GM21576 (cell line): ENCODE results near the gene ZNF681.
"Not testable (repeated sequence)": the region's sequence is repeated elsewhere in the genome, so short reads cannot be mapped to it uniquely, and the experiment has no call there.

ENCODE experiments used
- ATAC-seq: cut with Tn5 transposase; IDR thresholded peaks from one replicate; pipeline ENCODE4 v1.9.1; 2021; ENCODE audit warnings: mild to moderate bottlenecking, moderate library complexity; ENCODE audit not compliant: unreplicated experiment

ZNF681 gene

GRCh38 chr19:23758187-23759074, at the start of gene ZNF681:
Gene ZNF681 (minus strand): TSS chr19:23758891. CDS start chr19:23758749, 142 bp downstream.
- ATAC-seq: peak; percentile 80

- ATAC-seq: no peak
Observed at GRCh38 chr19:23804676-23805075, 46.0 kb upstream of the ZNF681 start.

- ATAC-seq: no peak
Observed at GRCh38 chr19:23802290-23802689, 43.6 kb upstream of the ZNF681 start.

- ATAC-seq: no peak
Observed at GRCh38 chr19:23801803-23802202, 43.1 kb upstream of the ZNF681 start.

- no peak for ATAC-seq
Observed at GRCh38 chr19:23800868-23801267, 42.2 kb upstream of the ZNF681 start.

GRCh38 chr19:23800271-23800670, 41.6 kb upstream of the ZNF681 start:
- no peak for ATAC-seq

- ATAC-seq: peak; percentile 59
Observed at GRCh38 chr19:23799321-23799720, 40.6 kb upstream of the ZNF681 start.

GRCh38 chr19:23795462-23795861, 36.8 kb upstream of the ZNF681 start:
- ATAC-seq: no peak

GRCh38 chr19:23792784-23793183, 34.1 kb upstream of the ZNF681 start:
- ATAC-seq: no peak

GRCh38 chr19:23790641-23791488, 32.2 kb upstream of the ZNF681 start:
- no peak for ATAC-seq

- ATAC-seq: no peak
Observed at GRCh38 chr19:23789246-23789645, 30.6 kb upstream of the ZNF681 start.

- no peak for ATAC-seq
Observed at GRCh38 chr19:23788411-23788810, 29.7 kb upstream of the ZNF681 start.

GRCh38 chr19:23787106-23787505, 28.4 kb upstream of the ZNF681 start:
- no peak for ATAC-seq

- ATAC-seq: no peak
Observed at GRCh38 chr19:23785982-23786381, 27.3 kb upstream of the ZNF681 start.

GRCh38 chr19:23784274-23784673, 25.6 kb upstream of the ZNF681 start:
- no peak for ATAC-seq

- ATAC-seq: no peak
Observed at GRCh38 chr19:23783636-23784035, 24.9 kb upstream of the ZNF681 start.

GRCh38 chr19:23779645-23780044, 21.0 kb upstream of the ZNF681 start:
- ATAC-seq: no peak

GRCh38 chr19:23778566-23778965, 19.9 kb upstream of the ZNF681 start:
- ATAC-seq: no peak

- ATAC-seq: not testable (repeated sequence)
Observed at GRCh38 chr19:23778036-23778435, 19.3 kb upstream of the ZNF681 start.

- ATAC-seq: no peak
Observed at GRCh38 chr19:23777216-23777615, 18.5 kb upstream of the ZNF681 start.

- ATAC-seq: no peak
Observed at GRCh38 chr19:23776507-23777205, 18.0 kb upstream of the ZNF681 start.
